Adrenal gland (tissue), 12 donors: Measurements from ENCODE around the gene SLC47A1. TPM values are rescaled to one million over a fixed set of nuclear protein-coding genes. Genes with fewer than 3 reads are reported as not detected.
"Not testable (repeated sequence)": the region's sequence is repeated elsewhere in the genome, so short reads cannot be mapped to it uniquely, and the experiment has no call there.

Experiments
- DNase-seq, 7 donors: peaks; one replicate each; pipeline ENCODE4 v3.0.0-alpha.2; 2019 to 2020
- H3K27ac ChIP-seq, 5 donors: fragments of 200-600 bp; sonication (generic) in 4 of 5; 1 replicate in 3 of 5; 2 replicates in 2 of 5; pipeline versions ENCODE4 v1.5.1 to v1.8.0; 2016 to 2020; ENCODE audit warnings: mild to moderate bottlenecking in 1 of 5
- H3K27me3 ChIP-seq: fragments of 200-600 bp; 2 replicates; pipeline ENCODE4 v1.8.0; 2021
- H3K36me3 ChIP-seq, 2 donors: fragments of 200-600 bp; replicated peaks in 1 of 2; 1 replicate in 1 of 2; 2 replicates in 1 of 2; pipeline versions ENCODE4 v1.5.1 to v1.8.0; 2018 to 2022
- H3K4me1 ChIP-seq, 2 donors: fragments of 200-600 bp; replicated peaks in 1 of 2; 1 replicate in 1 of 2; 2 replicates in 1 of 2; pipeline versions ENCODE4 v1.5.1 to v1.8.0; 2018 to 2021
- H3K4me3 ChIP-seq, 4 donors: fragments of 200-600 bp; sonication (generic) in 3 of 4; one replicate each; pipeline ENCODE4 v1.5.1; 2016 to 2018
- H3K9me3 ChIP-seq, 3 donors: fragments of 200-600 bp; sonication (generic) in 1 of 3; replicated peaks in 1 of 3; 1 replicate in 2 of 3; 2 replicates in 1 of 3; pipeline versions ENCODE4 v1.5.1 to v1.8.0; 2016 to 2021
- CTCF ChIP-seq, 6 experiments: fragments of 450-650 bp in 4 of 6; fragments of 200-600 bp in 2 of 6; sonication (generic) in 1 of 6; IDR thresholded peaks; 1 replicate in 5 of 6; 2 replicates in 1 of 6; pipeline versions ENCODE4 v1.5.1 to v1.8.0; 2016 to 2021; ENCODE audit warnings: antibody characterized with exemption in 6 of 6, mild to moderate bottlenecking in 2 of 6, moderate library complexity in 1 of 6
- POLR2A ChIP-seq, 2 donors: fragments of 450-650 bp; IDR thresholded peaks; one replicate each; pipeline ENCODE4 v1.6.1; 2017; ENCODE audit warnings: antibody characterized with exemption in 2 of 2, mild to moderate bottlenecking in 2 of 2, moderate library complexity in 1 of 2
- WGBS, 4 donors: extraction: QIAGEN DNeasy Blood & Tissue Kit in 2 of 4; methylation state at CpG; one replicate each; pipeline versions ENCODE4 v1.1.5 to v1.1.7; 2013 to 2017; 5-methylcytosine and 5-hydroxymethylcytosine counted together
- intact Hi-C, 2 donors: fragments of 100-400 bp; cut with DNase I; formaldehyde crosslinking; loops; one replicate each; pipeline versions ENCODE4 v1.14.1 to v1.15.0; 2022 to 2023
- polyA plus RNA-seq, 3 donors: library from polyadenylated mRNA; stranded (reverse); fragments of 200-250 nt in 2 of 3; fragments of 350-450 nt in 1 of 3; fragmentation: Illumina TruSeq in 1 of 3; extraction: RNeasy Lipid Tissue Mini Kit (QIAGEN cat#74804) in 1 of 3; gene quantifications; one replicate each; pipeline ENCODE4 v1.2.3, GENCODE V29; 2013 to 2014
- total RNA-seq, 9 donors: library from RNA; depleted of rRNA in 4 of 9; stranded (reverse); fragments of >200 nt in 4 of 9; fragments of 120-200 nt in 1 of 9; fragmentation: NEBNext Ultra II Directional in 1 of 9; extraction: Animal tissue kit (Norgen Biotek cat#: 25700) in 1 of 9; gene quantifications; one replicate each; pipeline versions ENCODE4 v1.1.0 to v1.2.4, GENCODE V29; 2013 to 2023
- donor health status: healthy with polysubstance abuse.
- donor health status: Bipolar disorder and iron deficiency.
- donor health status: DM: yes; HTN: yes; CAD: no.
- donor health status: DM: no; HTN: no; CAD: no.
- donor health status: DM: no; HTN: no; CAD: no.
- donor health status: DM: yes; HTN: yes; CAD: no.

Gene SLC47A1
- total and polyA plus RNA-seq, 12 donors: 90.1 to 630 (median 166) TPM

GRCh38 chr17:19523690-19524089 is 10.0 kb upstream of the SLC47A1 start:
- no peaks in the 10 kb centered on the region for H3K27me3 ChIP-seq
- TF ChIP-seq POLR2A (IDR thresholded peaks at IDR 0.05): no peak
- TF ChIP-seq CTCF (IDR thresholded peaks at IDR 0.05): no peak
- no peak for DNase-seq
- intact Hi-C loops: no loop called here
- WGBS, 4 donors: 91% methylated on average over 9 of the region's 9 CpGs
- no peaks in the 10 kb centered on the region for H3K4me1 ChIP-seq
- no peak overlapping the region for H3K27ac ChIP-seq
- no peaks in the 10 kb centered on the region for H3K9me3 ChIP-seq
- H3K36me3 ChIP-seq: no peaks in the 10 kb centered on the region
- H3K4me3 ChIP-seq: no peak overlapping the region

- intact Hi-C loops, H3K4me3 ChIP-seq, DNase-seq, H3K9me3 ChIP-seq, H3K27ac ChIP-seq, H3K4me1 ChIP-seq, H3K27me3 ChIP-seq, H3K36me3 ChIP-seq: not testable (repeated sequence)
- 89 to 97% (median 91%) methylated on average over 4 of the region's 4 CpGs for WGBS, 4 donors
Measured at GRCh38 chr17:19526950-19527349, 6.7 kb upstream of the SLC47A1 start.

- peak in 1 of 7 donors; percentile 5 for DNase-seq
- intact Hi-C loops: no loop called here
- H3K4me3 ChIP-seq: no peak overlapping the region
- H3K27me3 ChIP-seq: no peaks in the 10 kb centered on the region
- H3K4me1 ChIP-seq: peaks cover 5 to 24% of the 10 kb centered on the region in 2 donors
- H3K27ac ChIP-seq: no peak overlapping the region
- H3K36me3 ChIP-seq: no peaks in the 10 kb centered on the region
- 87 to 92% (median 87%) methylated on average over 8 of the region's 8 CpGs for WGBS, 4 donors
- H3K9me3 ChIP-seq: no peaks in the 10 kb centered on the region
- TF ChIP-seq POLR2A (IDR thresholded peaks at IDR 0.05) (no peak), CTCF (IDR thresholded peaks at IDR 0.05) (no peak)
Measured at GRCh38 chr17:19531780-19532501, 1.7 kb upstream of the SLC47A1 start.

GRCh38 chr17:19533036-19533717 is 477 bp upstream of the SLC47A1 start:
- intact Hi-C loops: no loop called here
- TF ChIP-seq CTCF (IDR thresholded peaks at IDR 0.05) (no peak), POLR2A (IDR thresholded peaks at IDR 0.05) (no peak)
- peak overlapping the region in 2 of 4 donors; percentile 89 to 91 for H3K4me3 ChIP-seq
- WGBS, 4 donors: 19 to 52% (median 32%) methylated on average over 17 to 30 of the region's 30 CpGs
- DNase-seq: peak in 1 of 7 donors; percentile 18
- peak overlapping the region in 3 of 5 donors; percentile 89 to 92 (median 90) for H3K27ac ChIP-seq
- no peaks in the 10 kb centered on the region for H3K36me3 ChIP-seq
- no peaks in the 10 kb centered on the region for H3K9me3 ChIP-seq
- H3K27me3 ChIP-seq: no peaks in the 10 kb centered on the region
- peaks cover 9 to 32% of the 10 kb centered on the region in 2 donors for H3K4me1 ChIP-seq
